OCI-LY7 (cell line): ENCODE data around the gene ADAMTS17. TPM values are rescaled to one million over a fixed set of nuclear protein-coding genes. Genes with fewer than 3 reads are reported as not detected.

Experiments used
- BruUV-seq: library from RNA; stranded (reverse); fragments of 400-500 nt; replicated peaks from 2 replicates; lab custom pipeline; 2021; lab: Mats Ljungman, UMichigan
- CTCF ChIA-PET: fragments of 300-600 bp; sonication (Branson Sonifier 250); formaldehyde crosslinking; loops from one replicate; lab custom pipeline; 2022; ENCODE audit warnings: antibody characterized with exemption; ENCODE audit not compliant: unreplicated experiment; lab: Charles Lee
- POLR2A ChIA-PET: fragments of 300-600 bp; sonication (Branson Sonifier 250); formaldehyde crosslinking; loops from one replicate; lab custom pipeline; 2022; ENCODE audit warnings: antibody characterized with exemption; lab: Charles Lee
- DNase-seq: peaks from one replicate; pipeline ENCODE4 v3.0.0-alpha.2; 2015; ENCODE audit warnings: low spot score
- H2AFZ ChIP-seq: fragments of 200-600 bp; sonication (generic), shearing (Covaris generic); 2 replicates; pipeline ENCODE4 v1.6.1; 2014; ENCODE audit warnings: mild to moderate bottlenecking, antibody characterized with exemption, low read length, moderate library complexity
- H3K27ac ChIP-seq: fragments of 200-600 bp; sonication (generic); 2 replicates; pipeline ENCODE4 v1.5.1; 2014; ENCODE audit warnings: mixed run types, low read depth, mild to moderate bottlenecking, moderate library complexity, low read length, inconsistent platforms; ENCODE audit not compliant: poor library complexity, severe bottlenecking
- H3K36me3 ChIP-seq: fragments of 200-600 bp; sonication (generic); 2 replicates; pipeline ENCODE4 v1.6.1; 2014; ENCODE audit warnings: mild to moderate bottlenecking, antibody characterized with exemption, low read length, moderate library complexity, mixed read lengths; ENCODE audit not compliant: insufficient read depth
- H3K4me1 ChIP-seq: fragments of 200-600 bp; sonication (generic); 2 replicates; pipeline ENCODE4 v1.5.1; 2014; ENCODE audit warnings: mild to moderate bottlenecking, low read length; ENCODE audit not compliant: insufficient read depth, poor library complexity, severe bottlenecking
- H3K4me2 ChIP-seq: fragments of 200-600 bp; sonication (generic); 2 replicates; pipeline ENCODE4 v1.6.1; 2014; ENCODE audit warnings: mild to moderate bottlenecking, low read length
- H3K4me3 ChIP-seq: fragments of 200-600 bp; sonication (generic); 2 replicates; pipeline ENCODE4 v1.5.1; 2014; ENCODE audit warnings: mild to moderate bottlenecking, low read depth, low read length; ENCODE audit not compliant: poor library complexity, severe bottlenecking
- H3K79me2 ChIP-seq: fragments of 200-600 bp; sonication (generic); 2 replicates; pipeline ENCODE4 v1.6.1; 2016; ENCODE audit warnings: low read depth, mild to moderate bottlenecking, low read length, moderate library complexity, mixed read lengths; ENCODE audit not compliant: insufficient read depth
- H3K9me2 ChIP-seq: fragments of 200-600 bp; sonication (generic); 2 replicates; pipeline ENCODE4 v1.6.1; 2016; ENCODE audit warnings: mild to moderate bottlenecking, low read length, mixed read lengths; ENCODE audit not compliant: insufficient read depth
- H3K9me3 ChIP-seq: fragments of 200-600 bp; sonication (generic); 2 replicates; pipeline ENCODE4 v1.6.1; 2014; ENCODE audit warnings: mild to moderate bottlenecking, mixed run types, low read length, mixed read lengths
- H4K20me1 ChIP-seq: fragments of 200-600 bp; sonication (generic); 2 replicates; pipeline ENCODE4 v1.6.1; 2014; ENCODE audit warnings: mild to moderate bottlenecking, antibody characterized with exemption, low read length, moderate library complexity, mixed read lengths; ENCODE audit not compliant: insufficient read depth
- EZH2phosphoT487 ChIP-seq: fragments of 200-600 bp; sonication (generic); IDR thresholded peaks from 2 replicates; pipeline ENCODE4 v1.6.1; 2018; ENCODE audit warnings: low read depth, borderline replicate concordance, mild to moderate bottlenecking, mixed run types, antibody characterized with exemption, low read length, moderate library complexity, mixed read lengths
- intact Hi-C: fragments of 100-400 bp; cut with micrococcal nuclease; formaldehyde crosslinking; loops from one replicate; pipeline ENCODE4 v1.10.0; 2022; ENCODE audit not compliant: unreplicated experiment
- total RNA-seq, 2 experiments: library from RNA; depleted of rRNA in 1 of 2; stranded (reverse); fragments of >200 nt in 1 of 2; shearing (Covaris generic) in 1 of 2; gene quantifications; 2 replicates each; pipeline ENCODE4 v1.2.3, GENCODE V29; 2014 to 2022
- TF ChIP-seq, protein P1 (sequence below): fragments of 200-600 bp; sonication (generic); conservative IDR thresholded peaks from 2 replicates; pipeline ENCODE4 v1.5.1; 2014; ENCODE audit warnings: mild to moderate bottlenecking, antibody characterized with exemption, low read length, moderate library complexity, mixed read lengths

The ADAMTS17 gene
- total RNA-seq, 2 experiments from 2014 or later: not detected

DNA sequence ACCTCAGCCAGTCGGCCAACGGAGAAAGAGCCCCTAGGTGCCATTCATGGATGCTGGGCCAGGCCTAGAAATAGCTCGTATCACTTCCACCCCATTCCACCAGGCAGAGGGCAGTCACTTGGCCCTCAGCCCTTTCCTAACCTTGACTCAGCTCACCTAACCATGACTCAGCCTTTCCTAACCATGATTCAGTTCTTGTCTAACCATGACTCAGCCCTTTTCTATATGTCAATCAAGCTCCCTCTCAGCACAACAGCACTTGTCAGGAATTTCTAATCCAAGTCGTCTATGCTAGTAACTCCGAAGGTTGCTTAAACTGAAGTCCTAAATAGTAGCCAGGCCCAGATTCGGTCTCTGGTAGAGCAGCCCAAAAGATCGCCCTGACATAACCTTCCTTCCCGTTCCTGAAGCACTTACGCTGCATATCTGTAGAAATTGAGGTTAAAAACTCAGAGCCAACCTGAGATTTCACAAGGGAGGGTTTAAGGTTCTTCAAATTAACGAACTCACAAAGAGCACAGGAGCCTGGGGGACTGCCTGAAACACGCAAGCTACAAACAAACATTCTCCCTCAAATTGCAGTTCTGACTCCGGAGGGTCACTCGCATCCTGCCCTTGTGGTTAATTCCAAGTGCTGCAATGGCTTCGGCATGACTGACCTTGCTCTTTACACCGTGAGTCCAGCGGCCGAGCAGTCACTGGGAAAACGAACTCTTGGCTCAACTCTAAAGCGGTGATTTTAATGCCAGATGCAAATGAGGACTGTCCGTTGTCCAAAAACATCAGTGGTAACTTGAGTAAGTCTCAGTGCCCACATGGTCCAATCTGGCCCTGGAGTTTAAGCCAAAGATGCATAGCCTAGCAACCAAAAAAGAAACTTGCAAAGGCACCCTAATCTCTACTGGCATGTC lies 99.9 kb downstream of the ADAMTS17 start:
- H3K4me1 ChIP-seq: no peaks in the 10 kb centered on the region
- no peak overlapping the region for H3K4me2 ChIP-seq
- H3K9me3 ChIP-seq: no peaks in the 10 kb centered on the region
- TF ChIP-seq EZH2phosphoT487: no peak
- TF ChIP-seq, protein P1, sequence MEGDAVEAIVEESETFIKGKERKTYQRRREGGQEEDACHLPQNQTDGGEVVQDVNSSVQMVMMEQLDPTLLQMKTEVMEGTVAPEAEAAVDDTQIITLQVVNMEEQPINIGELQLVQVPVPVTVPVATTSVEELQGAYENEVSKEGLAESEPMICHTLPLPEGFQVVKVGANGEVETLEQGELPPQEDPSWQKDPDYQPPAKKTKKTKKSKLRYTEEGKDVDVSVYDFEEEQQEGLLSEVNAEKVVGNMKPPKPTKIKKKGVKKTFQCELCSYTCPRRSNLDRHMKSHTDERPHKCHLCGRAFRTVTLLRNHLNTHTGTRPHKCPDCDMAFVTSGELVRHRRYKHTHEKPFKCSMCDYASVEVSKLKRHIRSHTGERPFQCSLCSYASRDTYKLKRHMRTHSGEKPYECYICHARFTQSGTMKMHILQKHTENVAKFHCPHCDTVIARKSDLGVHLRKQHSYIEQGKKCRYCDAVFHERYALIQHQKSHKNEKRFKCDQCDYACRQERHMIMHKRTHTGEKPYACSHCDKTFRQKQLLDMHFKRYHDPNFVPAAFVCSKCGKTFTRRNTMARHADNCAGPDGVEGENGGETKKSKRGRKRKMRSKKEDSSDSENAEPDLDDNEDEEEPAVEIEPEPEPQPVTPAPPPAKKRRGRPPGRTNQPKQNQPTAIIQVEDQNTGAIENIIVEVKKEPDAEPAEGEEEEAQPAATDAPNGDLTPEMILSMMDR: no peak
- no peak overlapping the region for H2AFZ ChIP-seq
- no peak overlapping the region for H3K4me3 ChIP-seq
- no peaks in the 10 kb centered on the region for H3K79me2 ChIP-seq
- H3K27ac ChIP-seq: no peak overlapping the region
- intact Hi-C loops: no loop called here
- no peaks in the 10 kb centered on the region for H4K20me1 ChIP-seq
- BruUV-seq: no TSS peak
- ChIA-PET POLR2A (no interaction called here), CTCF (no interaction called here)
- no peaks in the 10 kb centered on the region for H3K9me2 ChIP-seq
- no peak for DNase-seq
- no peaks in the 10 kb centered on the region for H3K36me3 ChIP-seq

DNA sequence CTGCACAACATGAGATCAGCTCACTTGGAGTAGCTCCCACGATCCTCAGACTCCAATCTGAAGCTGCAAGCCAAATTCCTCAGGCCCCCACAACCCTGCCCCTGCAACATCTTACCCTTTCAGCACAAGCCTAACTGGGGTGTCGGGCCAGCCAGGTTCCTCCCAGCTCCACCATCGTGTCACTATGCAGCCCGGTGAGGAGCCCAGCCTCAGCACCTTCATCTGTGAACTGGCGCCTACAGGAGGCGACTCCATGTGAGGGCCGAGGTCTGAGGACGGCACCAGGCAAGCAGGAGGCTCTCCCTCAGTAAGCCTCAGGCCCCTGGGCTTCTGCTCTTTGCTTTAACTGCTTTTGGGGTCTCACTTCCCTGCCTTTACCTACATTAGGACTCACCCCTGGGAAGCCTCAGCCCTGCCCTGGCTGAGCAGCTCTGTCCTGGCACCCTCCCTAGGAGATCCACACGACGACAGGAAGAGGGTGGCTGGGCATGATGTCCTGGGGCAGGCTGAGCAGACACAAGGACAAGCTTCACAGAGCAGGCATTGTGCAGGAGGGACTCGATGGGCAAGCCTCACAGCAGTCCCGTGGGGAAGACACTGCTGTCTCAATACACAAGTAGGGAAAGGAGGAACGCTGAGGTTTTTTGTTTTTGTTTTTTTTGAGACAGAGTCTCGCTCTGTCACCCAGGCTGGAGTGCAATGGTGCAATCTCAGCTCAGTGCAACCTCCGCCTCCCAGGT lies 104.6 kb downstream of the ADAMTS17 start:
- no peak for TF ChIP-seq EZH2phosphoT487
- TF ChIP-seq, protein P1: no peak
- Histone ChIP-seq H3K27ac (no peak overlapping the region), H4K20me1 (no peaks in the 10 kb centered on the region), H3K9me3 (no peaks in the 10 kb centered on the region), H3K4me1 (no peaks in the 10 kb centered on the region), H3K4me3 (no peak overlapping the region), H3K79me2 (no peaks in the 10 kb centered on the region), H2AFZ (no peak overlapping the region), H3K36me3 (no peaks in the 10 kb centered on the region), H3K4me2 (no peak overlapping the region), H3K9me2 (no peaks in the 10 kb centered on the region)
- ChIA-PET POLR2A (no interaction called here), CTCF (no interaction called here)
- intact Hi-C loops: no loop called here
- no peak for DNase-seq
- no TSS peak for BruUV-seq
